ENCODE measurements around the gene LDHD. TPM values are rescaled to one million over a fixed set of nuclear protein-coding genes. Genes with fewer than 3 reads are reported as not detected.

LDHD gene
- total RNA-seq, 1 donor from 2014 or later: 1.2 TPM

GRCh38 chr16:75086281-75086680 lies 30.3 kb downstream of the LDHD start:
- no peaks in the 10 kb centered on the region for H3K36me3 Mint-ChIP-seq (ENCODE audit: unreplicated experiment)
- H3K4me1 Mint-ChIP-seq (ENCODE audit: unreplicated experiment): peaks cover 27% of the 10 kb centered on the region
- no peak overlapping the region for H3K27ac Mint-ChIP-seq (ENCODE audit: unreplicated experiment)
- DNase-seq (ENCODE audit: extremely low spot score, unreplicated experiment): no peak
- TF ChIP-seq, protein P1, sequence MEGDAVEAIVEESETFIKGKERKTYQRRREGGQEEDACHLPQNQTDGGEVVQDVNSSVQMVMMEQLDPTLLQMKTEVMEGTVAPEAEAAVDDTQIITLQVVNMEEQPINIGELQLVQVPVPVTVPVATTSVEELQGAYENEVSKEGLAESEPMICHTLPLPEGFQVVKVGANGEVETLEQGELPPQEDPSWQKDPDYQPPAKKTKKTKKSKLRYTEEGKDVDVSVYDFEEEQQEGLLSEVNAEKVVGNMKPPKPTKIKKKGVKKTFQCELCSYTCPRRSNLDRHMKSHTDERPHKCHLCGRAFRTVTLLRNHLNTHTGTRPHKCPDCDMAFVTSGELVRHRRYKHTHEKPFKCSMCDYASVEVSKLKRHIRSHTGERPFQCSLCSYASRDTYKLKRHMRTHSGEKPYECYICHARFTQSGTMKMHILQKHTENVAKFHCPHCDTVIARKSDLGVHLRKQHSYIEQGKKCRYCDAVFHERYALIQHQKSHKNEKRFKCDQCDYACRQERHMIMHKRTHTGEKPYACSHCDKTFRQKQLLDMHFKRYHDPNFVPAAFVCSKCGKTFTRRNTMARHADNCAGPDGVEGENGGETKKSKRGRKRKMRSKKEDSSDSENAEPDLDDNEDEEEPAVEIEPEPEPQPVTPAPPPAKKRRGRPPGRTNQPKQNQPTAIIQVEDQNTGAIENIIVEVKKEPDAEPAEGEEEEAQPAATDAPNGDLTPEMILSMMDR (IDR thresholded peaks at IDR 0.05): no peak
- no peak overlapping the region for H3K4me3 Mint-ChIP-seq (ENCODE audit: unreplicated experiment)
- H3K27me3 Mint-ChIP-seq (ENCODE audit: unreplicated experiment): no peaks in the 10 kb centered on the region
- H3K9me3 Mint-ChIP-seq (ENCODE audit: unreplicated experiment): no peaks in the 10 kb centered on the region

GRCh38 chr16:75085556-75085955 lies 31.0 kb downstream of the LDHD start:
- Mint-ChIP-seq H3K4me3 (ENCODE audit: unreplicated experiment) (no peak overlapping the region), H3K9me3 (ENCODE audit: unreplicated experiment) (no peaks in the 10 kb centered on the region), H3K27me3 (ENCODE audit: unreplicated experiment) (no peaks in the 10 kb centered on the region), H3K36me3 (ENCODE audit: unreplicated experiment) (no peaks in the 10 kb centered on the region), H3K4me1 (ENCODE audit: unreplicated experiment) (peaks cover 28% of the 10 kb centered on the region), H3K27ac (ENCODE audit: unreplicated experiment) (no peak overlapping the region)
- TF ChIP-seq, protein P1 (IDR thresholded peaks at IDR 0.05): no peak
- no peak for DNase-seq (ENCODE audit: extremely low spot score, unreplicated experiment)

- no peaks in the 10 kb centered on the region for H3K9me3 Mint-ChIP-seq (ENCODE audit: unreplicated experiment)
- peaks cover 36% of the 10 kb centered on the region for H3K4me1 Mint-ChIP-seq (ENCODE audit: unreplicated experiment)
- TF ChIP-seq, protein P1 (IDR thresholded peaks at IDR 0.05): no peak
- no peak overlapping the region for H3K27ac Mint-ChIP-seq (ENCODE audit: unreplicated experiment)
- DNase-seq (ENCODE audit: extremely low spot score, unreplicated experiment): no peak
- H3K27me3 Mint-ChIP-seq (ENCODE audit: unreplicated experiment): no peaks in the 10 kb centered on the region
- peaks cover 2% of the 10 kb centered on the region for H3K36me3 Mint-ChIP-seq (ENCODE audit: unreplicated experiment)
- no peak overlapping the region for H3K4me3 Mint-ChIP-seq (ENCODE audit: unreplicated experiment)
Measured at GRCh38 chr16:75083813-75084212, 32.8 kb downstream of the LDHD start.

DNA sequence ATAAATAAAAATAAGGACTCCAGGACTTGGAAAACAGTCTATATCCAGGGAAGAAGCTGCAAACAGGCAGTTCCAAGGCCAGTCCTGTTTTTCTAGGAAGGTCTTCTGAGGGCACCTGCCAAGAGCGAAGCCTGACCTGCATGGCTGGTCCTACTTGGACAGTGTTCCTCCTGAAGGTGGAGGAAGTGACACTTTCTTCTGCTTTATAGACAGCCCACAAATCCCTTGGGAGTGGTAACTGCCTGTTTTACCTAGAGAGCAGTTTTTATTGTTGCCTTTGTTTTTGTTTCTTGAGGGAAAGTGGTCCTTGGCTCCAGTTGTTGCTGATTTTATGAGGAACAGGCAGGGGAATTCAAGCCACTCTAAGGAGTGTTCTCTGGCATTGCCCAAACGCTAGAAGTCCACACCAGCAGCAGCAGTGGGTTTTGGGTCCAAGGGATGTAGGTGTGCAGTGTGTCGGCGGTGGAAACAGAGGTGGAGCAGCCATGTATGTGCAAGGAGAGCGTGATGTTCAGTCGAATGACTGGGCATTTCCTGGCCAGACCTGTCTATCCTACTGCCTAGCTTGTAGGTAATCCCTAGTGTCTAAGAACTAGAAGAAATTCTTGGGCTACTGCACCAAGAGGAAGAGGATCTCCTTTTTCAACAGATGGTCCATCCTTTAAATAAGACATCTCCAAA lies 35.3 kb downstream of the LDHD start:
- Mint-ChIP-seq H3K27ac (ENCODE audit: unreplicated experiment) (no peak overlapping the region), H3K36me3 (ENCODE audit: unreplicated experiment) (peaks cover 4% of the 10 kb centered on the region), H3K9me3 (ENCODE audit: unreplicated experiment) (peaks cover 4% of the 10 kb centered on the region), H3K27me3 (ENCODE audit: unreplicated experiment) (no peaks in the 10 kb centered on the region), H3K4me3 (ENCODE audit: unreplicated experiment) (no peak overlapping the region), H3K4me1 (ENCODE audit: unreplicated experiment) (peaks cover 20% of the 10 kb centered on the region)
- TF ChIP-seq, protein P1 (IDR thresholded peaks at IDR 0.05): no peak
- DNase-seq (ENCODE audit: extremely low spot score, unreplicated experiment): no peak

- Mint-ChIP-seq H3K27me3 (ENCODE audit: unreplicated experiment) (no peaks in the 10 kb centered on the region), H3K9me3 (ENCODE audit: unreplicated experiment) (peaks cover 4% of the 10 kb centered on the region), H3K4me3 (ENCODE audit: unreplicated experiment) (no peak overlapping the region), H3K4me1 (ENCODE audit: unreplicated experiment) (peaks cover 18% of the 10 kb centered on the region), H3K36me3 (ENCODE audit: unreplicated experiment) (peaks cover 4% of the 10 kb centered on the region), H3K27ac (ENCODE audit: unreplicated experiment) (peak overlapping the region; percentile 14)
- DNase-seq (ENCODE audit: extremely low spot score, unreplicated experiment): no peak
- TF ChIP-seq, protein P1 (IDR thresholded peaks at IDR 0.05): no peak
Measured at GRCh38 chr16:75080205-75081029, 36.2 kb downstream of the LDHD start.

Measured in osteocyte (in vitro differentiated cells).